Liver (tissue), 9 donors: ENCODE measurements around the gene CRYBG1. TPM values are rescaled to one million over a fixed set of nuclear protein-coding genes. Genes with fewer than 3 reads are reported as not detected.
"Not testable (repeated sequence)": the region's sequence is repeated elsewhere in the genome, so short reads cannot be mapped to it uniquely, and the experiment has no call there.

Source experiments
- DNase-seq: peaks from one replicate; pipeline ENCODE4 v3.0.0-alpha.2; 2017; ENCODE audit warnings: low spot score
- H3K27ac ChIP-seq, 2 donors: one replicate each; pipeline ENCODE4 v1.7.0; 2013; ENCODE audit warnings: inconsistent platforms in 2 of 2, low read length in 2 of 2, control low read depth in 1 of 2, low read depth in 1 of 2, mild to moderate bottlenecking in 1 of 2
- H3K27me3 ChIP-seq, 4 donors: one replicate each; pipeline versions ENCODE4 v1.6.1 to v1.7.0; 2013; ENCODE audit warnings: low read length in 3 of 4, inconsistent platforms in 1 of 4, mild to moderate bottlenecking in 1 of 4, moderate library complexity in 1 of 4; ENCODE audit not compliant: control insufficient read depth in 4 of 4, insufficient read depth in 4 of 4
- H3K36me3 ChIP-seq, 4 donors: one replicate each; pipeline versions ENCODE4 v1.6.1 to v1.7.0; 2013; ENCODE audit warnings: low read length in 3 of 4, mild to moderate bottlenecking in 3 of 4, low read depth in 1 of 4, moderate library complexity in 1 of 4; ENCODE audit not compliant: control insufficient read depth in 4 of 4, insufficient read depth in 3 of 4
- H3K4me1 ChIP-seq, 4 donors: one replicate each; pipeline versions ENCODE4 v1.6.1 to v1.7.0; 2013; ENCODE audit warnings: low read length in 3 of 4, mild to moderate bottlenecking in 3 of 4, moderate library complexity in 1 of 4; ENCODE audit not compliant: control insufficient read depth in 4 of 4, insufficient read depth in 4 of 4
- H3K4me3 ChIP-seq, 3 donors: one replicate each; pipeline versions ENCODE4 v1.6.1 to v1.7.0; 2013; ENCODE audit warnings: low read length in 3 of 3, control low read depth in 1 of 3, low read depth in 1 of 3, mild to moderate bottlenecking in 1 of 3
- H3K9ac ChIP-seq, 2 donors: one replicate each; pipeline ENCODE4 v1.7.0; 2013; ENCODE audit warnings: low read length in 2 of 2, mild to moderate bottlenecking in 2 of 2, moderate library complexity in 2 of 2, control low read depth in 1 of 2, low read depth in 1 of 2
- H3K9me3 ChIP-seq, 4 donors: one replicate each; pipeline versions ENCODE4 v1.6.1 to v1.7.0; 2013; ENCODE audit warnings: low read length in 3 of 4; ENCODE audit not compliant: control insufficient read depth in 4 of 4
- CTCF ChIP-seq: fragments of 150-350 bp; IDR thresholded peaks from 2 replicates; pipeline ENCODE4 v1.5.1; 2017; ENCODE audit warnings: improper control_type of control experiment, low read depth, low read length; ENCODE audit not compliant: missing input control
- GABPA ChIP-seq, 2 donors: IDR thresholded peaks in 1 of 2; conservative IDR thresholded peaks in 1 of 2; 2 replicates each; pipeline ENCODE4 v1.6.1; 2016; ENCODE audit warnings: antibody characterized with exemption in 2 of 2, mild to moderate bottlenecking in 1 of 2, moderate library complexity in 1 of 2
- HNF4A ChIP-seq, 2 donors: conservative IDR thresholded peaks; 2 replicates each; pipeline ENCODE4 v1.6.1; 2016; ENCODE audit warnings: antibody characterized with exemption in 2 of 2, mild to moderate bottlenecking in 2 of 2
- RXRA ChIP-seq, 2 donors: IDR thresholded peaks; 2 replicates each; pipeline ENCODE4 v1.6.1; 2017 to 2018; ENCODE audit warnings: antibody characterized with exemption in 2 of 2, mild to moderate bottlenecking in 1 of 2
- SP1 ChIP-seq: IDR thresholded peaks from 2 replicates; pipeline ENCODE4 v1.6.1; 2018; ENCODE audit warnings: antibody characterized with exemption, mild to moderate bottlenecking
- TAF1 ChIP-seq: conservative IDR thresholded peaks from 2 replicates; pipeline ENCODE4 v1.6.1; 2016; ENCODE audit warnings: antibody characterized with exemption, mild to moderate bottlenecking
- WGBS: extraction: QIAGEN DNeasy Blood & Tissue Kit; methylation state at CpG from one replicate; pipeline ENCODE4 v1.1.7; 2013; 5-methylcytosine and 5-hydroxymethylcytosine counted together
- polyA plus RNA-seq, 2 donors: library from polyadenylated mRNA; stranded (reverse) in 1 of 2; unstranded in 1 of 2; fragments of 200-250 nt in 1 of 2; fragments of >200 nt in 1 of 2; fragmentation: Nextera tagmentation in 1 of 2; extraction: Ambion mirVana in 1 of 2; gene quantifications; one replicate each; pipeline versions ENCODE4 v1.2.1 to v1.2.3, GENCODE V29; 2013 to 2015
- total RNA-seq, 2 donors: library from RNA; depleted of rRNA; stranded (reverse); fragments of >200 nt; gene quantifications; one replicate each; pipeline ENCODE4 v1.2.3, GENCODE V29; 2014
- TF ChIP-seq, protein P1 (sequence below): IDR thresholded peaks from 2 replicates; pipeline ENCODE4 v1.6.1; 2016; ENCODE audit warnings: antibody characterized with exemption
- donor health status: healthy.
- donor health status: healthy.
- donor health status: healthy.
- donor health status: healthy.
- donor health status: healthy.

CRYBG1 gene
- total and polyA plus RNA-seq, 4 donors: 2.3 to 8.7 (median 4.0) TPM

- Histone ChIP-seq H3K27ac (no peak overlapping the region), H3K27me3 (no peaks in the 10 kb centered on the region), H3K9me3 (no peaks in the 10 kb centered on the region), H3K4me1 (peaks cover 0 to 1% (median 0%) of the 10 kb centered on the region in 4 donors), H3K9ac (no peak overlapping the region), H3K36me3 (peaks cover 0 to 20% (median 3%) of the 10 kb centered on the region in 4 donors), H3K4me3 (no peak overlapping the region)
- DNase-seq: no peak
- peak in 1 of 2 donors; percentile 9 for TF ChIP-seq GABPA (IDR thresholded peaks at IDR 0.05 in 1 of 2, conservative IDR thresholded peaks at IDR 0.05 in 1 of 2)
- TF ChIP-seq SP1: no peak
- whole genome bisulfite sequencing: 60% methylated on average over 5 of the region's 5 CpGs
These were observed 186.3 kb downstream of the CRYBG1 start for GRCh38 chr6:106546691-106547414.

DNA sequence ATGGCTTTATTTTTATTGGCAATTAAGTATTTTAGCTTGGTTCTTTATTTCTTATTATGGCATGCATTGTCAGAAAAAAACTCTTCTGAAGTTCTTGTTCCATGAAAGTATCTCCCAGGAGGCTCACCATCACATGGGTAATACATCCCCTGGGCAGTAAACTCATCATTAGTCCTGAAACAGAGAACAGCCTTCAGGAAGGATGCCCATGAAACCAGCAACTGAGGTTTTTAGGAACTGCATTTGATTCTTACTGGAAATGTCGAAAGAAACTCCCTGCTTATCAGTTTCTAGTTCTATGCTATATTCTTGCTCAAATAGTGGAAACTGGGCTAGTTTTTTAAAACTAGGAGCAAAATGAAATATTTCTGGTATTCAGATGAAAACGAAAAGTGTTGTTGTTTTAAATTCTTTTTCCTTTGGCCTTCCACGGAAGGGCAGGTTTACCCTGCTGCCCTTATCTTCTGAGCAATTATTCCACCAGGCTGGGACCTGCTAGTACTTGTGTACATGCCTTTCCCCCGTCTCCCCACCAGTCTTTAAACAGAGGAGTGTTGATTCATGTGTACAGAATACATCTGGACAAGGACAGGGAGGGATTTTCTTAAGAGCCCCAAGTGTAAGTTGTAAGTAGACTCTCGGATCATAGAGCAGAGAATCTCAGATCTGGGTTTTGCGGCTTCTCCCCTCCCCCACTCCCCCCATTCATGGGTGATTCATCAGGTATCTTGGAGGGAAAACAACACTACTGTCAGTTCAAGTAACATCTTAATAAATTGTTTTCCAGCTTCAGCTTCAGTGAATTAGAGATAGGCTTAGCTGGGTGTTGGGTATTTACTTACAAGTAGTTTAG, 187.3 kb downstream of the CRYBG1 start:
- Histone ChIP-seq H3K27me3 (no peaks in the 10 kb centered on the region), H3K4me1 (peaks cover 0 to 1% (median 0%) of the 10 kb centered on the region in 4 donors), H3K36me3 (peaks cover 0 to 20% (median 3%) of the 10 kb centered on the region in 4 donors), H3K27ac (no peak overlapping the region), H3K9ac (no peak overlapping the region), H3K9me3 (no peaks in the 10 kb centered on the region), H3K4me3 (no peak overlapping the region)
- DNase-seq: no peak
- 81% methylated on average over 6 of the region's 6 CpGs for WGBS
- TF ChIP-seq RXRA (IDR thresholded peaks at IDR 0.05) (no peak), CTCF (no peak), GABPA (IDR thresholded peaks at IDR 0.05 in 1 of 2, conservative IDR thresholded peaks at IDR 0.05 in 1 of 2) (no peak)

- not testable (repeated sequence) for H3K4me3 ChIP-seq, H3K9me3 ChIP-seq, DNase-seq, H3K4me1 ChIP-seq, H3K27me3 ChIP-seq, H3K9ac ChIP-seq, H3K27ac ChIP-seq
- 98% methylated on average over 3 of the region's 6 CpGs for WGBS
- peaks cover 3 to 25% (median 9%) of the 10 kb centered on the region in 4 donors for H3K36me3 ChIP-seq
These were observed 188.5 kb downstream of the CRYBG1 start for GRCh38 chr6:106548926-106549455.

- Histone ChIP-seq H3K4me1 (peaks cover 0 to 1% (median 0%) of the 10 kb centered on the region in 4 donors), H3K27ac (no peak overlapping the region), H3K36me3 (peaks cover 3 to 25% (median 9%) of the 10 kb centered on the region in 4 donors), H3K9ac (no peak overlapping the region), H3K9me3 (no peaks in the 10 kb centered on the region), H3K27me3 (no peaks in the 10 kb centered on the region), H3K4me3 (no peak overlapping the region)
- DNase-seq: no peak
- TF ChIP-seq TAF1 (no peak), HNF4A (conservative IDR thresholded peaks at IDR 0.05) (no peak)
- TF ChIP-seq, protein P1, sequence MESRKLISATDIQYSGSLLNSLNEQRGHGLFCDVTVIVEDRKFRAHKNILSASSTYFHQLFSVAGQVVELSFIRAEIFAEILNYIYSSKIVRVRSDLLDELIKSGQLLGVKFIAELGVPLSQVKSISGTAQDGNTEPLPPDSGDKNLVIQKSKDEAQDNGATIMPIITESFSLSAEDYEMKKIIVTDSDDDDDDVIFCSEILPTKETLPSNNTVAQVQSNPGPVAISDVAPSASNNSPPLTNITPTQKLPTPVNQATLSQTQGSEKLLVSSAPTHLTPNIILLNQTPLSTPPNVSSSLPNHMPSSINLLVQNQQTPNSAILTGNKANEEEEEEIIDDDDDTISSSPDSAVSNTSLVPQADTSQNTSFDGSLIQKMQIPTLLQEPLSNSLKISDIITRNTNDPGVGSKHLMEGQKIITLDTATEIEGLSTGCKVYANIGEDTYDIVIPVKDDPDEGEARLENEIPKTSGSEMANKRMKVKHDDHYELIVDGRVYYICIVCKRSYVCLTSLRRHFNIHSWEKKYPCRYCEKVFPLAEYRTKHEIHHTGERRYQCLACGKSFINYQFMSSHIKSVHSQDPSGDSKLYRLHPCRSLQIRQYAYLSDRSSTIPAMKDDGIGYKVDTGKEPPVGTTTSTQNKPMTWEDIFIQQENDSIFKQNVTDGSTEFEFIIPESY: no peak
- WGBS: 83% methylated on average over 1 of the region's 1 CpG
These were observed 189.0 kb downstream of the CRYBG1 start for GRCh38 chr6:106549521-106549920.
